ENCODE measurements around the gene SBNO1.

SBNO1 gene

GRCh38 chr12:123282111-123282510, 82.5 kb downstream of the SBNO1 start:
- no peak for DNase-seq
- no peak overlapping the region for H3K27ac ChIP-seq (ENCODE audit: insufficient read depth, low read length, poor library complexity, severe bottlenecking)
- H3K4me1 ChIP-seq (ENCODE audit: control insufficient read depth, insufficient read depth, low read length, poor library complexity, severe bottlenecking) = no peaks in the 10 kb centered on the region
- no peaks in the 10 kb centered on the region for H3K36me3 ChIP-seq (ENCODE audit: control insufficient read depth, insufficient read depth, low read length)
- no peak overlapping the region for H3K4me3 ChIP-seq (ENCODE audit: insufficient read depth, low read depth, low read length, poor library complexity, severe bottlenecking)
- no peaks in the 10 kb centered on the region for H3K9me3 ChIP-seq (ENCODE audit: control insufficient read depth, low read length)
- H3K27me3 ChIP-seq (replicated peaks; ENCODE audit: control insufficient read depth, insufficient read depth, low read length, poor library complexity, severe bottlenecking) = no peaks in the 10 kb centered on the region

GRCh38 chr12:123280971-123281370, 83.7 kb downstream of the SBNO1 start:
- no peak for DNase-seq
- Histone ChIP-seq H3K27ac (ENCODE audit: insufficient read depth, low read length, poor library complexity, severe bottlenecking) (no peak overlapping the region), H3K36me3 (ENCODE audit: control insufficient read depth, insufficient read depth, low read length) (no peaks in the 10 kb centered on the region), H3K27me3 (replicated peaks; ENCODE audit: control insufficient read depth, insufficient read depth, low read length, poor library complexity, severe bottlenecking) (no peaks in the 10 kb centered on the region), H3K4me1 (ENCODE audit: control insufficient read depth, insufficient read depth, low read length, poor library complexity, severe bottlenecking) (no peaks in the 10 kb centered on the region), H3K9me3 (ENCODE audit: control insufficient read depth, low read length) (no peaks in the 10 kb centered on the region), H3K4me3 (ENCODE audit: insufficient read depth, low read depth, low read length, poor library complexity, severe bottlenecking) (no peak overlapping the region)

- no peak overlapping the region for H3K27ac ChIP-seq (ENCODE audit: insufficient read depth, low read length, poor library complexity, severe bottlenecking)
- DNase-seq = no peak
- H3K9me3 ChIP-seq (ENCODE audit: control insufficient read depth, low read length) = no peaks in the 10 kb centered on the region
- H3K4me1 ChIP-seq (ENCODE audit: control insufficient read depth, insufficient read depth, low read length, poor library complexity, severe bottlenecking) = no peaks in the 10 kb centered on the region
- H3K36me3 ChIP-seq (ENCODE audit: control insufficient read depth, insufficient read depth, low read length) = no peaks in the 10 kb centered on the region
- H3K4me3 ChIP-seq (ENCODE audit: insufficient read depth, low read depth, low read length, poor library complexity, severe bottlenecking) = no peak overlapping the region
- H3K27me3 ChIP-seq (replicated peaks; ENCODE audit: control insufficient read depth, insufficient read depth, low read length, poor library complexity, severe bottlenecking) = no peaks in the 10 kb centered on the region
These were observed 86.5 kb downstream of the SBNO1 start for GRCh38 chr12:123278101-123278627.

GRCh38 chr12:123273166-123273565, 91.5 kb downstream of the SBNO1 start:
- no peaks in the 10 kb centered on the region for H3K27me3 ChIP-seq (replicated peaks; ENCODE audit: control insufficient read depth, insufficient read depth, low read length, poor library complexity, severe bottlenecking)
- H3K4me1 ChIP-seq (ENCODE audit: control insufficient read depth, insufficient read depth, low read length, poor library complexity, severe bottlenecking) = peaks cover 9% of the 10 kb centered on the region
- H3K36me3 ChIP-seq (ENCODE audit: control insufficient read depth, insufficient read depth, low read length) = no peaks in the 10 kb centered on the region
- no peak overlapping the region for H3K27ac ChIP-seq (ENCODE audit: insufficient read depth, low read length, poor library complexity, severe bottlenecking)
- H3K4me3 ChIP-seq (ENCODE audit: insufficient read depth, low read depth, low read length, poor library complexity, severe bottlenecking) = no peak overlapping the region
- no peaks in the 10 kb centered on the region for H3K9me3 ChIP-seq (ENCODE audit: control insufficient read depth, low read length)
- DNase-seq = no peak

- peaks cover 9% of the 10 kb centered on the region for H3K4me1 ChIP-seq (ENCODE audit: control insufficient read depth, insufficient read depth, low read length, poor library complexity, severe bottlenecking)
These were observed 93.5 kb downstream of the SBNO1 start for GRCh38 chr12:123271001-123271668.

GRCh38 chr12:123270214-123271000, 94.2 kb downstream of the SBNO1 start:
- H3K9me3 ChIP-seq (ENCODE audit: control insufficient read depth, low read length) = no peaks in the 10 kb centered on the region
- DNase-seq = no peak
- no peak overlapping the region for H3K27ac ChIP-seq (ENCODE audit: insufficient read depth, low read length, poor library complexity, severe bottlenecking)
- no peaks in the 10 kb centered on the region for H3K27me3 ChIP-seq (replicated peaks; ENCODE audit: control insufficient read depth, insufficient read depth, low read length, poor library complexity, severe bottlenecking)
- peak overlapping the region; percentile 62 for H3K4me3 ChIP-seq (ENCODE audit: insufficient read depth, low read depth, low read length, poor library complexity, severe bottlenecking)
- no peaks in the 10 kb centered on the region for H3K36me3 ChIP-seq (ENCODE audit: control insufficient read depth, insufficient read depth, low read length)
- peaks cover 9% of the 10 kb centered on the region for H3K4me1 ChIP-seq (ENCODE audit: control insufficient read depth, insufficient read depth, low read length, poor library complexity, severe bottlenecking)

More at GRCh38 chr12:123271001-123271668, 93.5 kb downstream of the SBNO1 start:
- Histone ChIP-seq H3K27me3 (replicated peaks; ENCODE audit: control insufficient read depth, insufficient read depth, low read length, poor library complexity, severe bottlenecking) (no peaks in the 10 kb centered on the region), H3K36me3 (ENCODE audit: control insufficient read depth, insufficient read depth, low read length) (no peaks in the 10 kb centered on the region), H3K9me3 (ENCODE audit: control insufficient read depth, low read length) (no peaks in the 10 kb centered on the region), H3K27ac (ENCODE audit: insufficient read depth, low read length, poor library complexity, severe bottlenecking) (no peak overlapping the region), H3K4me3 (ENCODE audit: insufficient read depth, low read depth, low read length, poor library complexity, severe bottlenecking) (peak overlapping the region; percentile 62)
- DNase-seq = peak; percentile 50 to 60 (median 51)

GRCh38 chr12:123269896-123270213, 94.8 kb downstream of the SBNO1 start:
- H3K27ac ChIP-seq (ENCODE audit: insufficient read depth, low read length, poor library complexity, severe bottlenecking) = peak overlapping the region; percentile 11
- DNase-seq = no peak
- no peaks in the 10 kb centered on the region for H3K9me3 ChIP-seq (ENCODE audit: control insufficient read depth, low read length)
- H3K4me1 ChIP-seq (ENCODE audit: control insufficient read depth, insufficient read depth, low read length, poor library complexity, severe bottlenecking) = peaks cover 9% of the 10 kb centered on the region
- no peaks in the 10 kb centered on the region for H3K27me3 ChIP-seq (replicated peaks; ENCODE audit: control insufficient read depth, insufficient read depth, low read length, poor library complexity, severe bottlenecking)
- H3K4me3 ChIP-seq (ENCODE audit: insufficient read depth, low read depth, low read length, poor library complexity, severe bottlenecking) = peak overlapping the region; percentile 62
- H3K36me3 ChIP-seq (ENCODE audit: control insufficient read depth, insufficient read depth, low read length) = no peaks in the 10 kb centered on the region

- Histone ChIP-seq H3K27ac (ENCODE audit: insufficient read depth, low read length, poor library complexity, severe bottlenecking) (peak overlapping the region; percentile 11), H3K4me1 (ENCODE audit: control insufficient read depth, insufficient read depth, low read length, poor library complexity, severe bottlenecking) (peaks cover 9% of the 10 kb centered on the region), H3K36me3 (ENCODE audit: control insufficient read depth, insufficient read depth, low read length) (no peaks in the 10 kb centered on the region), H3K9me3 (ENCODE audit: control insufficient read depth, low read length) (no peaks in the 10 kb centered on the region), H3K4me3 (ENCODE audit: insufficient read depth, low read depth, low read length, poor library complexity, severe bottlenecking) (peak overlapping the region; percentile 62), H3K27me3 (replicated peaks; ENCODE audit: control insufficient read depth, insufficient read depth, low read length, poor library complexity, severe bottlenecking) (no peaks in the 10 kb centered on the region)
- DNase-seq = peak in 1 of 3 donors; percentile 21
These were observed 95.2 kb downstream of the SBNO1 start for GRCh38 chr12:123269395-123269892.

GRCh38 chr12:123268850-123269249, 95.8 kb downstream of the SBNO1 start:
- Histone ChIP-seq H3K4me1 (ENCODE audit: control insufficient read depth, insufficient read depth, low read length, poor library complexity, severe bottlenecking) (peaks cover 9% of the 10 kb centered on the region), H3K27me3 (replicated peaks; ENCODE audit: control insufficient read depth, insufficient read depth, low read length, poor library complexity, severe bottlenecking) (no peaks in the 10 kb centered on the region), H3K36me3 (ENCODE audit: control insufficient read depth, insufficient read depth, low read length) (no peaks in the 10 kb centered on the region), H3K9me3 (ENCODE audit: control insufficient read depth, low read length) (no peaks in the 10 kb centered on the region), H3K4me3 (ENCODE audit: insufficient read depth, low read depth, low read length, poor library complexity, severe bottlenecking) (no peak overlapping the region), H3K27ac (ENCODE audit: insufficient read depth, low read length, poor library complexity, severe bottlenecking) (no peak overlapping the region)
- DNase-seq = no peak

All from effector memory CD4-positive, alpha-beta T cell (primary cell).